Stimulated activated CD8-positive, alpha-beta memory T cell treated with anti-CD3 and anti-CD28 coated beads, Interleukin-12 subunit alpha, Interleukin-12 subunit beta, amount 100 ng/mL, for 24 hours (primary cell): ENCODE results near the gene TUBB6.

Experiments
- DNase-seq: peaks from one replicate; pipeline ENCODE4 v3.0.0-alpha.2; 2020; ENCODE audit errors: extremely low read depth

The TUBB6 gene

DNA sequence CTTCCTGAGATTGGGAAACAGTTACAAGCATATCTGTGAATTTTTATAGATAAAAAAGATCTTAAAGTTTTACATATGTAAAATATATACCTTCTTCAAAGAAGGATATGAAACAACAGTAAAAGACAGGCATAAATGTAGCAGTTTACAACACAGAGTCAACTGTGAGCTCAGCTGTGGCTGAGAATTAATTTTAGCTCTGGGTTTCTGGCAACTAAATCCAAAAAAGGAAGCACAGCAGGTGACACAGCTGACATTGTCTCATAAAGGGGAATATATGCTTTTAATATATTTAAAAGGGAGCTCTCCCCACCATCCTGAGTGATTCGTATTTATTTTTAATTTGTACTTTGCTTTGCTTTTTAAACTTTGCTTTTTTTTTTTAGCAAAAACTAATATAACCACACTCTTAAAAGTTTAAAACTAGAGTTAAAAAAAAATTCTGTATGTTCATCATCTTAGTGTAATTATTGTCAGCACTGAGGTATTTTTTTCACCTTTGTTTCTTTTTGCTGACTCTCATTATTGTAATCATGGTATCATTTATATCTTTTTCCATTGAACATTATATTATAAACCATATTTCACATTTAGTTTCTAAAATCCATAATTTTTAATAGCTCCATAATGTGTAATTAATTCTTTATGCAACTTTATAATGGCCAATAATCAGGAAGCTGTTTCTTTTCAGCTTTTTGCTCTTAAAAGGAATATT is 6.7 kb downstream of the TUBB6 start:
- DNase-seq: no peak

DNA sequence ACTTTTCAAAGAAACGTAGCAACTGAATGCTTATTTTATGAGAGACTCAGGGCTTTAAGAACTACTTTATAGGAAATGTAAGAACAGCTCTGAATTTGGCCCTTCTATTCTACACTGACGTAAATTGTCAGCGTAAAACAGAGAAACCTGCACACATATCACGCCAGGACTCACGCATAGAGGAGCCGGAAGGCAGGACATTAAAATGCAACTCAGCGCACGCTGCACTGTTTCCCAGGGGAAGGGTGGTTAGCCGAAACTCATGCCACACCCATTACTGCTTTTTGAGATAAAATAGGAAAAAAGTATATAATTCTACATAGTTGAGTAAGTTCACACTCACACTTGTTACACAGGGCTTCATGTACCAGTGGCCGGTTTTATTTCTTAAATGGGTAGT is 7.4 kb downstream of the TUBB6 start:
- DNase-seq: no peak

DNA sequence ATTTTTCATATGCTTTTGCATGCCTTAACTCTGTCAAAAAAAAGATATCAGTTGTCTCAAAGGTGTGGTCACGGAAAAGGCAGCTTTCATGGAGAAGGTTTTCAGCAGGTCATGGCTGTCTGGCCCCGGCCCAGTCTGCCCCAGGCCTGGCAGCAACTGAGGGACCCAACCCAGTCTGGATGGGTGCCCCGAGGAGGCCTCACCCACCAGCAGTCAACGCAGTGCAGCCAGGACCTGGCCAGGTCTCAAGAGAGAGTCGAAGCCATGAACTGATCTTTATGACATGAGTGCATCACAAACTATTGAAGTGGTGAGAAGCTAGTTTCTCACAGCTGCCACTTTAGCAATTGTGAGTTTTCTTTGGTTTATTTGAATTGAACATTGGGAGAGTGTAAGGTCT is 7.9 kb downstream of the TUBB6 start:
- no peak for DNase-seq

DNA sequence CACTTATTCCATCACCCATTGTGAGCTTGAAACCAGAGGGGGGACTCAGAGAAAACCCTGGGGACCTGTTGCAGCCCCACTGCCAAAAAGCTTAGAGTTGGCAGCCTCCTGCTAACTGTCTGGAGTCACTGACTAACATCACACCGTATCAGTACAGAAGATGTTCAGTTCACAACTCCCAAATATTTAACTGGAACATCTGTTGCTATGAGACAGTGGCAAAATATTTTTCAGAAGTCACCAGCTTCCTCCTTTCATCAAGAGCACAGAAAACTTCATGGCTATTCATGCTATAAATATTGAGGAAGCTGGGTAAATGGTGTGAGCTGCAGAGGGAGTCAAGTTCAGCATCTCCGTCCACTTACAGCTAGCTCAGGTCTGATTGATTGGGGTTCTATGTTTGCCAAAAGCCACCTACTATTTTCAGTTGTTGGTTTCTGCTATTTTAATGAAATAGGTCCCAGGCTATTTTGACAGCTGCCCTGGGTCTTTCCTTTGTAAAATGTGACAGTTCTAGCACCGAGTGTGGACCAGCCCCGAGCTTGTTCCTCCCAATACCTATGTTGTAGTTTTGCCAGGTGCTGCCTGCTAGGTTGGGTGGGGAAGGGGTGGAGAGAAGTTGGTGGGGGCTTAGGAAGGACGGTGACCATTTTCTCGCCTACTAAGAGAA is 9.8 kb downstream of the TUBB6 start:
- DNase-seq: no peak

DNA sequence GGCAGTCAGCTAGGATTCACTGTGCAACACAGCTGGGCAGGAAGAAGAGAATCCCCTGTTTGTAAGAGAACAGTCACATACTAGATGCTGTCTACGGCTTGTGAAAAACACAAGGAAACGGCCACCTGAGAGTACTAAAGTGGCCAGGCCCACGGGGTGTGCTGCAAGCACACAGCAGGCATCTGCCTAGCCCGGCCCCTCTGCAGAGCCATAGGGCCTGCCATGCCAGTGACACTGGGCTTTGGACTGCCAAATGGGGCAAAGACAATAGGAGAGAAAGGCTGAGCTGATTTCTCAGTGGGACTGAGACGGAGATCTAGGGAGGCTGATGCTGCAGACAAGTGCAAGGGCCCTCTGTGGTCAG is 10.3 kb downstream of the TUBB6 start:
- DNase-seq: no peak

DNA sequence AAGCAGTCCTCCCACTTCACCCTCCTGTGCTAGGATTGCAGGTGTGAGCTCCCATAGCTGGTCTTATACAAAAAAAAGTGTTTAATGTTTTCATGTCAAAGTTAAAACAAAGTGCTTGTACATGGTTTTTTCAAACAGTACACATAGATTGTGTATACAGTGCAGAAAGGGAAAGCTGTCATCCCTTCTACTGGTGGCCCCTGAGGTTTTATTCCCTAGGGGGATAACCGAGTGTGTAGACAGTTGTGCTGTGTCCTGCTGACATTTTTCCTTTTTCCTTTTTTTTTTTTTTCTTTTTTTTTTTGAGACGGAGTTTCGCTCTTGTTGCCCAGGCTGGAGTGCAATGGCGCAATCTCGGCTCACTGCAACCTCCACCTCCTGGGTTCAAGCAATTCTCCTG is 10.8 kb downstream of the TUBB6 start:
- no peak for DNase-seq

DNA sequence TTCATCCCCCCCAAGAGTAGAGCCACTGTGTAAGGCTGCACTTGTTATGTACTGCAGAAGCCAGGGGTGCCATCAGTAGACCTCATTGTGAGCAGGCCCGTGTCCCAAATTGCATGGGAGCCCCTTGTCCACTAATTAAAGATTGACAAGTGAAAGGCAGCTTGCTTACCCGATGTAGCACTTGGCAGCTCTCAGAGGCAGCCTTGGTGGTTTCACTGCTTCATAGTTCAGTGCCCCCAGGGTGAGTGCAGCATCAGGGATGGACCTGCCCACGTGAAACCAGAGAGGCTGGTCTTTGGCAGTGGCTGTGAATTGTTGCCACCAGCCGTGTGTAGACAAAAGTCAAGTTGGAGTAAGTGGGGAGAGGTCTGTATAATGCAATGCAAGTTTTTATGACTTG is 13.3 kb downstream of the TUBB6 start:
- no peak for DNase-seq

DNA sequence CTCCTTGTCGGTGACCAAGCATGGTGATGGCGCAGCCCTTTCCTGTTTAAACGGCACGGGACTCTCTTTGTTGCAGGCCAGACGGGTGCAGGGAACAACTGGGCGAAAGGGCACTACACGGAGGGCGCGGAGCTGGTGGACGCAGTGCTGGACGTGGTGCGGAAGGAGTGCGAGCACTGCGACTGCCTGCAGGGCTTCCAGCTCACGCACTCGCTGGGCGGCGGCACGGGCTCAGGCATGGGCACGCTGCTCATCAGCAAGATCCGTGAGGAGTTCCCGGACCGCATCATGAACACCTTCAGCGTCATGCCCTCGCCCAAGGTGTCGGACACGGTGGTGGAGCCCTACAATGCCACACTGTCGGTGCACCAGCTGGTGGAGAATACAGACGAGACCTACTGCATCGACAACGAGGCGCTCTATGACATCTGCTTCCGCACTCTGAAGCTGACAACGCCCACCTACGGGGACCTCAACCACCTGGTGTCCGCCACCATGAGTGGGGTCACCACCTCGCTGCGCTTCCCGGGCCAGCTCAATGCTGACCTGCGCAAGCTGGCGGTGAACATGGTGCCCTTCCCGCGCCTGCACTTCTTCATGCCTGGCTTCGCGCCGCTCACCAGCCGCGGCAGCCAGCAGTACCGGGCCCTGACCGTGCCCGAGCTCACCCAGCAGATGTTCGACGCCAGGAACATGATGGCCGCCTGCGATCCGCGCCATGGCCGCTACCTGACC is 17.1 kb downstream of the TUBB6 start:
- DNase-seq: no peak

DNA sequence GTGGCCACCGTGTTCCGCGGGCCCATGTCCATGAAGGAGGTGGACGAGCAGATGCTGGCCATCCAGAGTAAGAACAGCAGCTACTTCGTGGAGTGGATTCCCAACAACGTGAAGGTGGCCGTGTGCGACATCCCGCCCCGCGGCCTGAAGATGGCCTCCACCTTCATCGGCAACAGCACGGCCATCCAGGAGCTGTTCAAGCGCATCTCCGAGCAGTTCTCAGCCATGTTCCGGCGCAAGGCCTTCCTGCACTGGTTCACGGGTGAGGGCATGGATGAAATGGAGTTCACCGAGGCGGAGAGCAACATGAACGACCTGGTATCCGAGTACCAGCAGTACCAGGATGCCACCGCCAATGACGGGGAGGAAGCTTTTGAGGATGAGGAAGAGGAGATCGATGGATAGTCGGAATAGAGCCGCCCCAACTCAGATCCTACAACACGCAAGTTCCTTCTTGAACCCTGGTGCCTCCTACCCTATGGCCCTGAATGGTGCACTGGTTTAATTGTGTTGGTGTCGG is 17.7 kb downstream of the TUBB6 start:
- DNase-seq: no peak

DNA sequence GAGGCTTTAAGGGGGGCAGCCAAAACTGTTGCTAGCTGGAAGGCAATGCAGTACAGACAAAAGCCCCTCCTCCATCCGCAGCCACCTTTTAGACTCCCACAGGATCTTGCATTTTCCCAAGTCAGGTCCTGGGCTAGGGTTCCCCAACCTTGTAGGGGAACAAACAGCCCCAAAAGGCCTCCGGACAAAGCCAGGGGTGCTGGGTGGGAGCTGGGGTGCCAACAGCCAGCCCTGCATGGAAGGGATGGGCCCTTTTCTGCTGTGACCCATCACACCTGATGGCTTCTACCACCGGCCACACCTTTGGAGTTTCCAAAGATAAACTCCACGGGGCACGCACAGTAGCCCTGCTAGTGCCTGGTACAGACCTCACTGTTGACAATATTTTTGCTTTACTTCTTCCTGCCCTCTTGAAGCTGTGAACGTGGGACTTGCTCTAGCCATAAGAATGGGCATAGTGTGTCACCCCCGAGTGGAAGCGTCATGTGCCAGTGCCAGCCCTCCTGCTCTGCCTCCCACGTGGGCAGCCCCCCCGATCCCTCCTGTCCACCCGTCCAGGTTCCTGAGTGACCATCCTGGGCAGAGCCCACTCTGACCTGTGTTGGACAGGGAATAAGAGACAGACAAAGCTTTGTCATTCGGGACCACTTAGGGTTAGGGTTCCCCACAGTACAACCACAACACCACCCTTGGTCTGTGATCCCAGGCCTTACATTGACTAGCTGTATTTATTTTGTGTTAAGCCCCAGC is 18.8 kb downstream of the TUBB6 start:
- no peak for DNase-seq

DNA sequence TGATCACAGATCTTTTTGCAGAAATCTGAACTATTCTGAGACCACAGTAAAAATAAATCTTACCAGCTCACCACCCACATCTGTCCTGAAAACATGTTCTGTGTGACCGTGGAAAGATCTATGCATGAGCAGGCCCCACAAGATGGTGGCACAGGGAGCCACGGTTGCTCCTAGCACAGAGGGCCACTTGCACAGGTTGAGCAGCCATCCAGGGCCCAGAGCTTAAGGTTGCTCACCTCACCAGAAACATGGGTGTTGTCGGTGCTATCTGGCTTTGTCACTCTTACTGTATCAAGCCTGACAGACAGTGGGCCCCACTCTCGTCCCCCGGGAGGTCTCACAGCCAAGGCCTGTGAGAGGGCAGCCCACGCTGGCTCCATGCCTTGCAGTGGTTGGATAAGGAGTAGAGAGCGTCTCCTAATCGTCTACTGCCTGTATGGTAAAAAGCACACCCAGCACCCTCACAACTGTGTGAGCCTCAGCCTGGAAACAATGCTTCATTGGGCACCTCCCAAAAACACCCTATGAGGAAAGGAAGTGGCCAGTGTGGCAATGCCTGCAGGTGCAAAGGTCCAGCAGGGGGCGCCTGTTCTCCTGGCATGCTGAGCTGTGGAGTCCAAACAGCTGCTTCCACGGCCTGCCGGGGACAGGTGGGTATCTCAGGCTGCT is 19.6 kb downstream of the TUBB6 start:
- DNase-seq: peak; percentile 41

DNA sequence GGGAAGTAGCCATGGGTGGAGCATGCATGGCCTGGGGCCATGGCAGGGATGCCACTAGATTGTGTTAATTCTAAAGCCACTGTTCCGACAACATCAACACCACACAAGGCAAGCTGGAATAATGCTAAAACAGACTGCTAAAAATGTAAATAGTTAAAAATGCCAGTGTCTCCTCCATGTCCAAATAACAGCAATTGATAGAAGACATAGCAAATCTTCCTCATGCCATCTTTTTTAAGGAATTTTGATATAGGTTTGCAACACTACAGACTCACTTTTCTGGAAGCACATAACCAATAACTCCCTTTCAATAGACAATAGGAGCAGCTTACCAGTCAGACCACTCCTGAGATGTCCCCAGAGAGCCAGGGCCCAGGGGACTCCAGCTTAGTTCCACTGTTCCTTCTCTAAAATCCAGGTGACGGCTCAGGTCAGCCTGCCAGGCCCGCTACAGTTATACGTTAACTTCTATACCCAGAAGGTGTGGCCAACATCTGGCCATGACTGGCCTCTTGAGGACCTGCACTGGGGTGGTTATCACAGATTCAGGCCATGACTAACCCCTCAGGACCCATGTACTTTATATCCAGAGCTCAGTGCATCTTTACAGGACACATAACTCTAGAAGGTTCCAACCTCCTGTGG is 20.3 kb downstream of the TUBB6 start:
- no peak for DNase-seq

DNA sequence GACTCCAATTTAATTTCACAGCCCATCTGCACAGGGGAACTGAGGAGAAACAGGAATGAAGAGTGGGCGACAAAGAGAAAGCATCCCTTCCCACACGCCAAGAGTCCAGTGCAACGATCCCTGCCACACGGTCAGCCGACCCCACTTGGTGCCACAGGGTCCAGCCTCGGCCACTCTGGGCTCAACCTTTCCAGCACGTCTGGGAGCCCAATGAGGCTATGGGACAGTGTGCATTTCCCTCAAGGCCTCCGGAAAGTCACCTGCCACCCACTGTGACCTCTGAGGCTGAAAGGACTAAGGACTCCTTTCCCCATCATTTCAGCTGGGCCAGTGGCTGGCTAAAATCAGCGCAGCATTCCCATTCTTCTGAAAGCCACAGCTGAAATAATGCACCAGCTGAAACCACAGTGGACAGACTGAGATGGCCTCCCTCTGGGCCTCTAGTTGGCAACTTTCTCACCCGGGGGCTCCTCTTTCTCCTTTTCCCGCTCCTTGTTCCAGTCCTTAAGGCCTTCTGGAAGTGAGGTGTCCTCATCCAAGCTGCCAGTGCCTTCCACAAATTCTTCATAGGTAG is 21.2 kb downstream of the TUBB6 start:
- DNase-seq: no peak

DNA sequence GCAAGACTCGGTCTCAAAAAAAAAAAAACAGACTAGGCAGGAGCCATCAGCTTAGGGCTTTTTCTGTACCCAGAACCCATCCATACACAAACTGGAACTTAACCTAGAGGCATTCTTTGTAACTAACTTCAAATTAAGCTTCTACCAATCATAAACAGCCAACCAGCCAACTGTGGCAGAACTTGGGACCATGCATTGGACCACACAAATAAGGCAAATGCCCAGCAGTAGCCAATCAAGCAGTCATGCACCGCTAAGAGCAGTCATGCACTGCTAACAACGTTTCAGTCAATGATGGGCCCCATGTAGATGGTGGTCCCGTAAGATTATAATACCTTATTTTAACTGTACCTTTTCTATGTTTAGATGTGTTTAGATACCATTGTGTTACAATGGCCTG is 22.7 kb downstream of the TUBB6 start:
- no peak for DNase-seq

DNA sequence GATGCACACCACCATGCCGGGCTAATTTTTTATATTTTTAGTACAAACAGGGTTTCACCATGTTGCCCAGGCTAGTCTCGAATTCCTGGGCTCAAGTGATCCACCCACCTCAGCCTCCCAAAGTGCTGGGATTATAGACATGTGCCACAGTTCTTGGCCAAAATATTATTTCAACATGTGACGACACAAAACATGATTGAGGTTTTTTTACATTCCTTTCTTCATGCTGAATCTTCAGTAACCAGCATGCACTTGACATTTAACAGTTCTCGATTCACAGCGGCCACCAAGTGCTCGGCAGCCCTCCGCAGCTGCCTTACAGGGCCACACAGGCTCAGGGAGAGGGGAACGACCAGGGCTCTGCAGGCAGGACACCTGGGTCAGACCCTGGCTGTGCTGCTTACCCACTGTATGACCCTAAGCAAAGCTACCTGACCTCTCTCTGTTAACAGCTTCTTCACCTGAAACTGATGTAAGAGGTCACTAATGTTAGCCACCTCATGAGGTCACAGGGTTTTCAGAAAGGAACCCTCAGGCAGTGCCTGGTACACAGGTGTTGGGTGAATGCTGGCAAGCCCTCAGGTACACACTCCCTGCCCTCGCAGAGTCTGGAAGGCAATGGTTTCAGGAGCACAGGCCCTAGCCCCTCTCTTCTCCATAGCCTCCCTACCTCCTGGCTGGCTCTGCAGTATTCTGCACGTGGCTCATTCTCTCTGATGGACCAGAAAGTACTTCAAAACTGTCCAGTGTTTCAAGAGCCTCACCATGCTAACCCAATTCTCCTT is 25.7 kb downstream of the TUBB6 start:
- DNase-seq: no peak

DNA sequence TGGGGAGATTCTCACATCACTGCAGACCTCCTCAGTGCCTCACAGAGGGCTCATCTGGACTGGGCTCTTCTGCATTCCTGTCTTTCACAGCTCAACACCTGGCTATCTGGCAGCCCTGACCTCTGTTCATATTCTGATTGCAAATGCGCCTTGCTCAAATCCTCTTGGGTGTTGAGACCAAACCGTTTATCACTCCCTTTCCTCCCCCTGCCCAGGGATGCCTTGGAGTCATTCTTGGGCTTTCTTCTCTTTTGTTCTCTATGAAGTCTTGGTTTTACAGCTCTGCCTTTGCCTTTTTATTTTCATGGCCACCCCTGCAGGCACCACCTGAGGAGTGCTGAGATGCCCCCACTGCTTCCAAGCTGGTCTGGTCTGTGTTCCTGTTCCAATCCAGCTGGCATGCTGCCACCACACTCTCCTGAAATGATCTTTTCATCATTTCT is 26.3 kb downstream of the TUBB6 start:
- DNase-seq: no peak

DNA sequence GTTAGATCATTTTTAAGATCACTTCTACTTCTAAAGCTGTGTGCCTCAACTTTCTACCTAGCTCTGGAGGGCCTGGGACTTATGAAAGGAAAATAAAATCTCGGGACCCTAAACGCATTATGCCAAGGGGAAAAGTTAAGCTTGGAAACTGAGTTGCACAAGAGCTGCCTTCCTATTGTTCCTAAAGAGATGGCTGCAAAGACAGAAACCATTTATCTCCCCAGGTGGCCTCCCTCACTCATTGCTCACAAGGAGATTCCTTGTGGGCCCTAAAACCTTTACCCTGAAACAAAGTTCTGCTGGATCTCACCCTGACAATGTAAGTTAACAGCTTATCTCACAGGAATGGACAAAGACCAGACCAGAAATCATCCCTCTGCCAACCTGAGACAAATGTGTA is 26.8 kb downstream of the TUBB6 start:
- DNase-seq: no peak

DNA sequence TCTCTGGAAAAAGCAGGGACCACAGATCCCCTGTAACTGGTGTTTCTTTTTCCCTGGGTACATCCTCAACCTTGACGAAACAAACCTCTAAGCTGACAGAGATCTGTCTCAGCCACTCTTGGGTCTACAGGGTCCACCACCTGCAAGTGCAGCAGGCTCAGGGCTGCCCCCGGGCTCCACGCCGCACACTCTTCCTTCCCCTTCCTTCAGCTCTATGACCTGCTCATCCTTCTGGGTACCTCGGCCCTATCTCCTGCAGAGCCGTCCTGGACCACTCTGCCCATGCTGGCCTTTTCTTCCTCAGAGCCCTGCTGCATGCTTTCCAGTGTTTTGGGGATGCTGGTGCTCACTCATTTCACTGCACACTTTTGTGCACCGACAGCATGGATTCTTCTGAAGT is 27.5 kb downstream of the TUBB6 start:
- DNase-seq: no peak

DNA sequence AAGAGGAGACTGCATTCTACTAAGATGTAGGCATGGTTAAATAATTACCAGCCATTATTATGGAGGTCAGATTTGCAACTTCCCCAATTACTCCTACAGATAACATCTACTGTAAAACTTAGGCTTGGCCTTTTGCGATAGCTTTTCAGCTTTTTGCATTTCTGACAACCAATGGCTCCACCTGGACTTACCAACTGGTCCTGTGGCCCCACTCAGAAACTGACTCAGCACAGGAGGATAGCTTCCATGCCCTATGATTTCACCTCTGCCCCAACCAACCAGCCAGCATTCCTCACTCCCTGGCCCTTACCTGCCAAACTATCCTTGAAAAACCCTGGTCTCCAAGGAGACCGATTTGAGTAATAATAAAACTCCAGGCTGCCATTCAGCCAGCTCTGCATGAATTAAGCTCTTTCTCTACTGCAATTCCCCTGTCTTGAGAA is 28.2 kb downstream of the TUBB6 start:
- no peak for DNase-seq

DNA sequence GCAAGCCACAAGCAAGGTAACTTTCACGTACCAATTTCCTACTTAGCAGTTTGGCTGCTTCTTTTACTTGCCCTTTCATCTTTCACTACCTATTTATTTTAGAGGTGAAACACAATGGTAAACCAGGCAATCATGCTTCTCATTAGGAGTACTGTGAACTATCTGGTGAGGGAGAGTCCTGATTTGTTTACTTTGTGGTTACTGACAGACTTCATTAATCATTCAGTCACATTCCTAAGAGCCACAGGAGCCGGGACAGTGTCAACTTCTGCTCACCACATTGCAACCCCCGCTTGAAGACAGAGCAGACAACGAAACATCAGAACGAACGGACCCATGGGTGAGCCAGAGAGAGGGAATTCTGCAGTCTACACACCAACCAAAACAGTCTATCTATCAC is 28.8 kb downstream of the TUBB6 start:
- no peak for DNase-seq
